Right cardiac atrium (tissue), 5 donors: ENCODE results near the gene ARFGEF2. TPM values are rescaled to one million over a fixed set of nuclear protein-coding genes. Genes with fewer than 3 reads are reported as not detected.
"Not testable (repeated sequence)": the region's sequence is repeated elsewhere in the genome, so short reads cannot be mapped to it uniquely, and the experiment has no call there.

Experiments
- ATAC-seq, 2 donors: fragments of 200-7000 bp; cut with Tn5 transposase; one replicate each; pipeline versions ENCODE4 v1.8.0 to v1.9.1; 2020; ENCODE audit warnings: moderate library complexity in 2 of 2, mild to moderate bottlenecking in 1 of 2
- DNase-seq, 3 donors: peaks; one replicate each; pipeline ENCODE4 v3.0.0-alpha.2; 2020
- H3K27ac ChIP-seq: one replicate; pipeline ENCODE4 v1.5.1; 2013; ENCODE audit warnings: mild to moderate bottlenecking, low read length, control low read depth, moderate library complexity
- H3K27me3 ChIP-seq: one replicate; pipeline ENCODE4 v1.6.1; 2013; ENCODE audit not compliant: control insufficient read depth, insufficient read depth
- H3K4me1 ChIP-seq: one replicate; pipeline ENCODE4 v1.6.1; 2013; ENCODE audit warnings: low read length; ENCODE audit not compliant: control insufficient read depth, insufficient read depth
- H3K4me3 ChIP-seq: one replicate; pipeline ENCODE4 v1.5.1; 2013; ENCODE audit warnings: low read length, control low read depth
- H3K9me3 ChIP-seq: one replicate; pipeline ENCODE4 v1.6.1; 2013; ENCODE audit warnings: low read length; ENCODE audit not compliant: control insufficient read depth
- WGBS: extraction: QIAGEN DNeasy Blood & Tissue Kit; methylation state at CpG from one replicate; pipeline ENCODE4 v1.1.7; 2013; 5-methylcytosine and 5-hydroxymethylcytosine counted together
- intact Hi-C, 4 donors: fragments of 100-400 bp; cut with DNase I; formaldehyde crosslinking; loops; one replicate each; pipeline versions ENCODE4 v1.11.0 to v1.14.0; 2022 to 2023
- polyA plus RNA-seq: library from polyadenylated mRNA; stranded (reverse); fragments of 200-250 nt; gene quantifications from one replicate; pipeline ENCODE4 v1.2.3, GENCODE V29; 2013
- total RNA-seq, 4 donors: library from RNA; stranded (reverse); fragmentation: NEBNext Ultra II Directional; extraction: Animal tissue kit (Norgen Biotek cat#: 25700); gene quantifications; one replicate each; pipeline ENCODE4 v1.2.1, GENCODE V29; 2021
- donor health status: healthy with polysubstance abuse.
- donor health status: DM: no; HTN: yes; CAD: no.
- donor health status: DM: no; HTN: no; CAD: no.
- donor health status: DM: no; HTN: yes; CAD: no; lungs with severe emphysema.
- donor health status: DM: yes; HTN: yes; CAD: no.

Gene ARFGEF2
- total and polyA plus RNA-seq, 5 donors, result 10.8 to 44.1 (median 38.0) TPM

- H3K4me3 ChIP-seq, ATAC-seq, intact Hi-C loops, H3K4me1 ChIP-seq, DNase-seq, H3K9me3 ChIP-seq, H3K27me3 ChIP-seq, H3K27ac ChIP-seq: not testable (repeated sequence)
- WGBS, result 95% methylated on average over 2 of the region's 2 CpGs
Measured at GRCh38 chr20:48979980-48980379, 58.5 kb downstream of the ARFGEF2 start.

DNA sequence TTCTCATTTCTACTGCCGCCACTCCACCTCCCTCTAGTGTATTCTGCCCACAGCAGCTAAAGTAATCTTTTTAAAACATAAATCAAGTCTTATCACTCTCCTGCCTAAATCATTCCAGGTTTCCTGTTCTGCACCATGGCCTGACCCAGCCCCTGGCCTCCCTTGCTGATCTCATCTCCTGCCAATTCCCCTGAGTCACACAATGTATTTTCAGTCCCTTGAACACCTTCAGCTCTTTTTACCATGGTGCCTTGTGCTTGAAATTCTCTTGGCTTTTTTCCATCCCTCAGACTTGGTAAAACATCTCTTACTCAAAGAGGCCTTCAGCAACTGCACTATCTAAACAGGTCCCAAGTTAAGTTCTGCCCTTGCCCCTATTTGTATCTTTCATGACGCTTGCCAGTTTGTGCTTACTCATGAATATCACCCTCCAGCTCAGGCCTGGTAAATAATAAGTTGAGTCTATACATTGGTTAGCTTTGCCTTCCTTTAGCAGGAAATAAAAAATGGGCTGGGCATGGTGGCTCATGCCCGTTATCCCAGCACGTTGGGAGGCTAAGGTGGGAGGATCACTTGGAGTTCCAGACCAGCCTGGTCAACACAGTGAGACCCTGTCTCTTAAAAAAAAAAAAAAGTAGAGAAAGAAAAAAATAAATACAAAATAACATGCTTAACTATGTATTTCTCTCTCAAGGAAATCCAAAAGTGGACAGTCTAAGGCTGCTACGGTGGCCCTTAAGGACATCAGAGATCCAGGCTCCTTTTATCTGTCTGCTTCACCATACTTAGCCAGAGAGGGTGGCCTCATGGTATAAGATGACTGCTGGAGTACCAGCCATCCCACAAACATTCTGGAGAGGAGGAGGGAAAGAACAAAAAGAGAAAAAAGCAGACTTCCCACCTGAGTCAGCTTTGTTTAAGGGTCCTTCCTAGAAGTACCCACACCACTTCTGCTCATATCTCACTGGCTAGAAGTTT is 62.2 kb downstream of the ARFGEF2 start:
- intact Hi-C loops, result no loop called here
- Histone ChIP-seq H3K4me1 (peaks cover 9% of the 10 kb centered on the region), H3K4me3 (no peak overlapping the region), H3K27ac (peak overlapping the region; percentile 48), H3K27me3 (no peaks in the 10 kb centered on the region), H3K9me3 (no peaks in the 10 kb centered on the region)
- ATAC-seq, result peak; percentile 92 to 98
- 75% methylated on average over 5 of the region's 5 CpGs for WGBS
- peak in 2 of 3 donors; percentile 43 to 66 for DNase-seq

DNA sequence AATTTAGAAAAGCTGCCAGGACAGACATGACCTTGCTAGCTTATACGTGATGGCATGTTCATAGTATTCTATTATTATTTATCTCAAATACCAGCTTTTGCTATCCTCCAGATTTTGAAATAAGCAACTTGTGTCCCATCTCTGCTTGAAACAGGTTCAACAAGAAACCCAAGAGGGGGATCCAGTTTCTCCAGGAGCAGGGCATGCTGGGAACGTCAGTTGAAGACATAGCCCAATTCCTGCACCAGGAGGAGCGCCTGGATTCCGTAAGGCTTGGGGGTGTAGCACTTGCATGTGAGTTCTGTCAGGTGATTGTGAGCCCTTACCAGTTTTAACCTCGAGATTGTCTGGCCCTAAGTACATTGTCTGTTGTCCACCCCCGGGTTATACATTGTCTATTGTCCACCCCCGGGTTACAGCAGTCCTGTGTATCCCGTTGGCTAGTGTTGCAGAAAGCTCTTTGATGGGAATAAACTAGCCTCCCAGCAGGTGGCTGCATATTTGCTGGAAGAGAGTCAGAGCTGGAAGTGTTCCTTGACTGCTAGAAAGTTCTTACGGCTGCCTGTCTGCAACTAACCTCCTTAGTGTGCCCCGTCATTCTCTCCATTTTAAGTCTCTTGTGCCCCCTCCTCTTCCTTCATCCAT is 63.2 kb downstream of the ARFGEF2 start:
- Histone ChIP-seq H3K9me3 (no peaks in the 10 kb centered on the region), H3K27me3 (no peaks in the 10 kb centered on the region), H3K27ac (no peak overlapping the region), H3K4me1 (peaks cover 9% of the 10 kb centered on the region), H3K4me3 (no peak overlapping the region)
- no peak for DNase-seq
- ATAC-seq, result no peak
- intact Hi-C loops, result no loop called here
- WGBS, result 84% methylated on average over 10 of the region's 10 CpGs

GRCh38 chr20:48986899-48987298 is 65.4 kb downstream of the ARFGEF2 start:
- no peak overlapping the region for H3K27ac ChIP-seq
- DNase-seq (no peak), ATAC-seq (no peak)
- H3K27me3 ChIP-seq, result no peaks in the 10 kb centered on the region
- intact Hi-C loops, result no loop called here
- no peak overlapping the region for H3K4me3 ChIP-seq
- 76% methylated on average over 2 of the region's 2 CpGs for WGBS
- peaks cover 9% of the 10 kb centered on the region for H3K4me1 ChIP-seq
- no peaks in the 10 kb centered on the region for H3K9me3 ChIP-seq

DNA sequence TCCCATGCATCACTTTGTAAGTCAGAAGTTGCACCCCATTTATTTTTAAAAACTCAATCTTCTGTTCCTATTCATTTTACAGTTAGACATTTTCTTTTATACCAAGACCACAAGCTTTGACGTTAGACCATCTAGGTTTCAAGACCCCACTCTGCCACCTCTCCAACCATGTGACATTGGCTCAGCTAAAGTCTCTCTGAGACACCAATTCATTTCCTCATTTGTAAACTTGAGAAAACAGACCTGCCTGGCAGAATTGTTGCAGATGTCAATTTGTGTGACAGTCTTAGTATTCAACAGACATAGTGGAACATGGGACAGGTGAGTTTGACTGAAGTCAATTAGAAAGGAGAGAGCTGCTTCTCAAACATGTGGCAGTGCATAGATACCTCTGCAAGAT is 69.0 kb downstream of the ARFGEF2 start:
- 82% methylated on average over 1 of the region's 1 CpG for WGBS
- ATAC-seq (no peak), DNase-seq (no peak)
- no peak overlapping the region for H3K4me3 ChIP-seq
- H3K27me3 ChIP-seq, result no peaks in the 10 kb centered on the region
- H3K4me1 ChIP-seq, result no peaks in the 10 kb centered on the region
- intact Hi-C loops, result no loop called here
- H3K9me3 ChIP-seq, result no peaks in the 10 kb centered on the region
- no peak overlapping the region for H3K27ac ChIP-seq

- WGBS, result 71% methylated on average over 4 of the region's 4 CpGs
- ATAC-seq, result no peak
- H3K4me3 ChIP-seq, result no peak overlapping the region
- intact Hi-C loops, result no loop called here
- DNase-seq, result no peak
- no peaks in the 10 kb centered on the region for H3K27me3 ChIP-seq
- H3K27ac ChIP-seq, result no peak overlapping the region
- no peaks in the 10 kb centered on the region for H3K4me1 ChIP-seq
- no peaks in the 10 kb centered on the region for H3K9me3 ChIP-seq
Measured at GRCh38 chr20:48995589-48995988, 74.1 kb downstream of the ARFGEF2 start.

DNA sequence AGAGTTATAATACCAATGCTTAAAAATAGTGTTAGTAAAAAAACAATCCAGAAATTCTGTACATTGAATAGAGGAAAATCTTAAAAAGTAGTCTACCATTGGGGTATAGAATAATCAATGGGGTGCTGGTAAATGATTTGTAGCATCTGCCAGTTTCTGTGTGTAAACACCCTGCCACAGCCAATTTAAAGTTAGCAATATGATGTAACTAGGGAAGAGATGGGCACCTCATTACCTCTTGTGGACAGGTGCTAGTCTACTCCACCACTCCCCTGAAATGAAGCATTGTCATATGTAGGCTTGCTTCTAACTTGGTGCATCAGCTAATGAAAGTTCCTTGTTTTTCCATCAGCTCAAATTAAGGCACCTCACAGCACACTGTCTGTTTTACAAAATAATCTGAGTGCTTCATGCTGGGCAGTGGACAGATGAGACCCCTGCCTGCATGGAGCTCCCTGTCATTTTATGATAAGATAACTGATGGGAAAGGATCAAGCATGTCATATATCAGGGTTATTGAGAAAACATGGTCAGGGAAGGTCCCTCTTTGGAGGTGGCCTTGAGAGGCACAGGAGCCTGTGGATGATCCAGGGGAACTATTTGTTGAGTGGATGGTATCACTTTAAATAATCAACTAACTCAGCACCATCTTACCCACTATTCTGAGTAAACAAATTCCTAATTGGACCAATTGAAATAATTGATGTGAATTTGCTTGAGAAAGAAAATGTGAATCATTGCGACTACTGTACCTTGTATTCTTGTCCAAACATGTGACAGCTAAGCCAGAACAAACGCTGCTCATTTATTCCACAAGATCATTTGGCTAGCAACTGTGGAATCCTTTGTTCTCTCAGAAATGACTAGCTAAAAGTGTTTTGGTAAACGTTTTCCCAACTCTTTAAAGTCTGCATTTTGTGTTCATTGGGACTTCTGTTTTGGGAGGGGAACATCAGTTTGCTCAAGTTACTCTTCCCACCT is 78.7 kb downstream of the ARFGEF2 start:
- intact Hi-C loops, result no loop called here
- Histone ChIP-seq H3K27ac (no peak overlapping the region), H3K27me3 (no peaks in the 10 kb centered on the region), H3K4me1 (no peaks in the 10 kb centered on the region), H3K4me3 (no peak overlapping the region), H3K9me3 (no peaks in the 10 kb centered on the region)
- DNase-seq (no peak), ATAC-seq (no peak)
- 66% methylated on average over 3 of the region's 3 CpGs for WGBS

DNA sequence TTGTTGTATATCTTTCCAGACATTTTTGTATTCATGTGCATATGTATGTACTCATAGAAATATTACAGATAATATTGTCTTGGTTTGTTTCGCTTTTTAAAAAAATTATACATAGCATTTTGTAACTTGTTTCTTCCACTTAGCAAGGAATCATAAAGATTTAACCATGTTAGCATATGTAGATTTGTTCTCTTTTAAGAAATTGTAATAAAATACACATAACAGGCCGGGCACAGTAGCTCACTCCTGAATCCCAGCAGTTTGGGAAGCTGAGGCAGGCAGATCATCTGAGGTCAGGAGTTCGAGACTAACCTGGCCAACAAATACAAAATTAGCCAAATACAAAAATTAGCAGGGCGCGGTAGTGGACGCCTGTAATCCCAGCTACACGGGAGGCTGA is 80.2 kb downstream of the ARFGEF2 start:
- no peak for DNase-seq
- intact Hi-C loops, result no loop called here
- 97% methylated on average over 7 of the region's 7 CpGs for WGBS
- Histone ChIP-seq H3K4me3 (no peak overlapping the region), H3K27ac (no peak overlapping the region), H3K4me1 (no peaks in the 10 kb centered on the region), H3K27me3 (no peaks in the 10 kb centered on the region), H3K9me3 (no peaks in the 10 kb centered on the region)
- ATAC-seq, result no peak

GRCh38 chr20:49006446-49006980 is 85.0 kb downstream of the ARFGEF2 start:
- H3K9me3 ChIP-seq, result no peaks in the 10 kb centered on the region
- WGBS, result 90% methylated on average over 8 of the region's 8 CpGs
- no peak for DNase-seq
- H3K27me3 ChIP-seq, result no peaks in the 10 kb centered on the region
- H3K4me1 ChIP-seq, result no peaks in the 10 kb centered on the region
- H3K4me3 ChIP-seq, result no peak overlapping the region
- ATAC-seq, result no peak
- intact Hi-C loops, result no loop called here
- no peak overlapping the region for H3K27ac ChIP-seq

- Histone ChIP-seq H3K4me3 (no peak overlapping the region), H3K9me3 (no peaks in the 10 kb centered on the region), H3K4me1 (no peaks in the 10 kb centered on the region), H3K27ac (no peak overlapping the region), H3K27me3 (no peaks in the 10 kb centered on the region)
- 95% methylated on average over 12 of the region's 12 CpGs for WGBS
- intact Hi-C loops, result no loop called here
- DNase-seq (no peak), ATAC-seq (no peak)
Measured at GRCh38 chr20:49009899-49010631, 88.6 kb downstream of the ARFGEF2 start.
